Activated CD8-positive, alpha-beta memory T cell treated with anti-CD3 and anti-CD28 coated beads for 4 hours (primary cell): ENCODE results near the gene SDK1.

Source experiments
- DNase-seq, 2 donors: peaks; one replicate each; pipeline ENCODE4 v3.0.0-alpha.2; 2020; ENCODE audit warnings: low read depth in 2 of 2

Gene SDK1

DNA sequence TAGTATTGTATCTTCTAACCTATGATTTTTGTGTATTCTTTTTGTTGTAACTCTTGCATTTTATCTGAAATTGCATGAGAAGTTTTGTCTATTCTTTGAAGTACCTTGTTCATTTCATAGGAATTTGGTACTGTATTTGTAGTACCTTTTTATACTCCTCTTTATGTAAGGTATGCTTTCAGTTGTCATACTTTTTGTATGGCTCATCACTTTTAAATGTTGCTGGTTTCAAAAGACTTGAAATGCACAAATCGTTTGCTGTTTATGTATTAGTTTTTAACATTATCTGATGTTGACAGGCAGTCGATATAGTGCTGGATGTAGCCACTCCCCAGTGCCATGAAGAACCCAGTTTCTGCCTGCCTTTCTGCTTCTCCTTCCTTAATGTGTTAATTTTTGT lies 158.1 kb downstream of the SDK1 start:
- DNase-seq, result no peak

DNA sequence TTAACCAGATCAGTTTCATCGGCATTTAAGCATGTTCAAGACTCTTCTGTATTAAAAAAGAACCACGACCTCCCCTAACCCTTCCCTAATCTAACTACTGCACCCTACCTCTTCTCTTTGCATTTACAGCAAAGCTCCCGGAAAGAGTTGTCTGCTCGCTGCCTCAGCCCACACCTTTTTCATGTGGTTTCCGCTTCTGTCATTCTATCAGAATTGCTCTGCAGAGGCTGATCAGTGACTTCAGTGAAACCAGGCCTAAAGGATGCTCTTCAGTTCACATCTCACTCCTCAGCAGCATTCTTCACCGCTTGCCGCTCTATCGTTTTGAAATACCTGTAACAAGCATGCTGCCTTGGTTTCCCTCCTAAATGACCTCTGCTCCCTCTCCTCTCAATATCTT lies 160.9 kb downstream of the SDK1 start:
- peak; percentile 21 to 59 for DNase-seq

DNA sequence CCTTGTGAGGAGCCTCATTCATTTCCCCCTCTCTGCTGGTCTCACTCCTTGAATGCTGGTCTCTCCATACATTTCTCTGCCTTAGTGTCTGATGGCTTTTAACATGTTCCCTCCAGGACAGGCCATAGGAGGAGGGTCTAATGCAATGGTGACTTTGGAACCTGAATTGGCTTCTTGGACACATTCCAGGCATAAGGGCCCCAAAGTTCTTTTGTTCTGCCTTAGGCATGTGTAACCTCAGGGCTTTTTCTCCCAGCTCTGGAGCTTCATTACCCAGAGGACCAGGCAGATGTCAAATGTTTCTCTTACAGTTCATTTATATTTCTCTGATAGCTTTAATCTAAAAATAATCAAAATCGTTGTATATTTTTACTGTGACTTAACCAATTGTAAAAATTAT lies 162.6 kb downstream of the SDK1 start:
- DNase-seq, result no peak

DNA sequence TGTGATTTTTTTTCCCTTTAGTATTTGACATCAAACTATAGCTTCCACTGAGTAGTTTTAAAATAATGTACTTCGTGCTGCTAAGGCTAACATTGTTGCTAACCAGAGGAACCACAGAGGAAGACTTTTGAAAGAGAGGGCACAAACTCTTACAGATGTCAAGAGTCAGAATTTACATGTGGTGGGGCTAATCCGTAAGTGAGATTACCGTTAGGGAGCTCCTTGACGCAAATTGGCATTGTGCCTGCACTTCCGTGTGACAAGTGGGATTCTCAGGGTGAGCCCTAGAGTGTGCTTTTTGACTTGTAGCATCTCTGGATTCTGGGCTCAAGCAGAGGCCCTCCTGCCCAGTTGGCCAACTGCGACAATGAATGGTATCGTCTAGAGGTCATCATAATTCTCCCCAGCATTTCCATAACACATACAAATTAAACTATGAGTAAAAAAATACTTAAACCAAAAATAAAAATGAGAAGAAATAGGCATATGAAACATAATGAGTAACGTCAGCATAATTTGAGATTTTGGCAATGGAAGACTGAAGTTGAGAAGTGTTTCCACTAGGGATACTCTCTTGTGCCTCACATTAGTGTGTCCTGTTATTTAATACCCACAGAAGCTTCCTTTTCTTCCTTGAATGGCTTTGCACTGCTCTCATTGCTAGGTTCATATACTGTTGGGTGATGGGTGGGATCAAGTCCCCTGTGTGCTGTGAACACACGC lies 164.0 kb downstream of the SDK1 start:
- no peak for DNase-seq

DNA sequence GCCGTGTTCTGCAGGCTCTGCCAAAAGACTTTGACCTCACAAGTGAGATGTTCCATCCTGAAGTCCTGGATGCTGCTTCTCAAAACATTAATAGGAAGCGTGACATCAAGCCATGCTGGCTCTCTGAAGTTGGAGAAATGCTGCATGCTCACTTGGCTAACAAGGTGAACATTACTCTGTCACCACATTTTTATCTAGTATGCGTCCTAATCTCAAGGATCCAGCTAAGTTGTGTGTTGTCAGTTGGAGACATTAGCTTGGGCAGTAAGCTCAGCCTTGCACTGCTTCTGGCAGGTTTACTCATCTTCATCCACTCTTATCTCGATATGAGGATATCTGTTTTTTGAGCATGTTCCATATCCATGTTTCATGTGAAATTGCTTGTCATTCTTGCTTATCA lies 165.2 kb downstream of the SDK1 start:
- no peak for DNase-seq

DNA sequence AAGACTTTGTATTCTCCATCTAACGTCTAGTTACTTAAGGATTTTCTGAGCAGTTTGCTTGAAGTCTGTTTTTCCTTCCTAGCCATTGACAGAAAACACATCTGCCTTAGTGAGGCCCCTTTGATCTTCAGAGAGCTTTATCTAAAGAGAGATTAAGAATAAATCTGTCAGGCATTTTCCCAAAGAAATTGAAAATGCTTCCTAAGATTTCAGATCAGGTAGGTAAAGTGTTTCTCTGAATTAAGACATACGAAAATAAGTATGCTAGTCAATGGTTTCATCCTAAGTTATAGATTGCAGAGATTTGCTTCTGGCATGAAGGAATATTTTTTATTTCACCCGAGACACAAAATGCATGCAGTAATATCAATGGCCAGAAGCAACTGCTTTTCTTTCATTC lies 168.6 kb downstream of the SDK1 start:
- no peak for DNase-seq

DNA sequence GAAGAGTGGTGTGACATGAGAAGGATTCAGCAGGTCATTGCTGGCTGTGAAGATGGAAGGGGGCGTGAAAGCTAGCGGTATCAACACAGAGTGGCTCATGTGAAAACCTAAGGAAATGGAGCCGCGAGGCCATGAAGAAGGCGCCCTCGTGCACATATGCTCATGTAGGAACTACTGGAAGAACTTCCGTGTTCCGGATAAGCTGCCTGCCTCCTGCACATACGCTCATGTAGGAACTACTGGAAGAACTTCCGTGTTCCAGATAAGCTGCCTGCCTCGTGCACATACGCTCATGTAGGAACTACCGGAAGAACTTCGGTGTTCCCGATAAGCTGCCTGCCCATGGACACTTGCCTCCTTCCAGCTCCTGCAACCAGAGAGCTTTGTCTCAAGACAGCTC lies 179.1 kb downstream of the SDK1 start:
- DNase-seq, result no peak

DNA sequence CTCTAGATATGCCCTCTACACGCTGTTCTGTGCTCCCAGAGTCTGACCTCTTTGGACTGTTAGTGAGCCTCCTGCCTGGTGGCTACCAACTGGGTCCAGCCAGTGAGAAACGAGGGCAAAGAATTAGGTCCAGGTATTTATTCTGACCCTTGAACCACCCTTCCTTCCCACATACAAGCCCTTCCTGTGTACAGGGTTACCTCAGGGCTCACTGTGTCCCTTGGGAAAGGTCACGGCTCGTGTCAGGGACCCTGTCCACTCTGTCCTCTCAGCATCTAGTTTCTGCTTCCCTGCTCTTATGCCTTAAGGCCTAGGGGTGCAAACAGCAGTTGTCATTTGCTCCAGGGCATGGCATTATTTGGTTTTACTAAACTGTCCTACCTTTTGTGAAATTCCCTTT lies 180.4 kb downstream of the SDK1 start:
- DNase-seq, result no peak

DNA sequence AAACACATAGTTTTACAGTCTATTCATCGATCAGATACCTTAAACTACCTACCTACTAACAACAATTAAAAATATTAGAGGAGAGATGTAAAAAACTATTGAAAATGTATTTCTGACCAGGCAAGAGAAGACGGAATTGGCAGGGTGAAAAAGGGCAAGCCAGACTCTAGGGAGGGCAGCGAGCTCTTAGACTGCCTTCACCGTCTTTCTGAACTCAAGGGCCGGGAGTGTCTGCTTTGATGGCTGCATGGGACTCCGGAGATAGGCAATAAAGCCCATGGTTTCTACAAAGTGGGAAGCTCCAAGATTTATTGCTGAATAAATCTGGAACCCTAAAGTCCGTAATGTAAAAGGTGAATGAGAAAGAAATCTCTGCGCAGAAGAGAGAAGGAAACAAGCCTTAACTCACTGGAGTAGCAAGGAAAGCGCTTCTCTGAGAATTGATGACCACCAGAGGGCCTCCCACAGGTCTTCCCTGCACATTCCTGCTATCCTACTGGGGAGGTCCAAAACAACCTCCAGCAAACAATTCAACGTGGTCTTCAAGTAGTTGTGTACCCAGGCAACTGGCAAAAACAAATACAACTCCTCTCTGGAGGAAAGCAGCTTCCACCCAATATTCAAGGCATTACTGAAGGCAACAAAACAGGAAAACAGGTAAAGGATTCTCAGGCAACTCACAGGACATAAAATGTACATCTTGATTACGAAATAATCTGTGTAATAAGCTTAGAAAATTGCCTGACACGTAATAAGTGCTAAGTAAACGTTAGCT lies 181.3 kb downstream of the SDK1 start:
- no peak for DNase-seq

DNA sequence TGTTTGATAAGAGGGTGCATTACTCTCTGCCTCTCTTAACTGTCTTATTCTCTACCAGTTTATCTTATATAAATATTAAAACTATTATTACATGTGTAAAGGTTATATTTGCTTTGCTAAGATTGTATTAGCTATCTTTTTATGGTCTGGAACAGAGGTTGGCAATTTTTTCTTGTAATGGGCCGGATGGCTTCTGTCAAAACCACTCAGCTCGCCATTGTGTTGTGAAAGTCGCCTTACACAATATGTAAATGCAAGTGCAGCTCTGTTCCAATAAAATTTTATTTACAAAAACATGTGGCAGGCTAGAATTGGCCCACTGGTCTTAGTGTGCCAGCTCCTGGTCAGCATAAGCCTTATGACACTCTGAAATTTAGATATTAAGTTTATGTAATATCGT lies 185.8 kb downstream of the SDK1 start:
- no peak for DNase-seq

DNA sequence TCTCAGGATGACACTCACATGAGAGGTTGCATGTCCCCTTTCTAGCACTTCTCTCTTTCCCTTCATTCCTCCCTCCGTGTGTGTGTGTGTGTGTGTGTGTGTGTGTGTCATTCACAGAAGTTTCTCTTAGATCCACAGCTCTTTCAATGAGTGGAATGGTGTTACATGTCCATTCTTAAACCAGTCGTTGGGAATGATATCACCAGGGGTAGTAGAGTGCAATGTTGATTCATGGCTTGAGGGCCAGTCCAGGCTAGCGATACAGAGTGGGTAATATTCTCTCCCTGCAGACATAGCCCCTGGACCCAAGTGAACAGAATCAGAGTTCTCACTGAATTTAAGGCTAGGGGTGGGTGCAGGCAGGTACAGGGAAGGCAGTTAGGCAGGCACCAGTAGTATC lies 187.8 kb downstream of the SDK1 start:
- no peak for DNase-seq

DNA sequence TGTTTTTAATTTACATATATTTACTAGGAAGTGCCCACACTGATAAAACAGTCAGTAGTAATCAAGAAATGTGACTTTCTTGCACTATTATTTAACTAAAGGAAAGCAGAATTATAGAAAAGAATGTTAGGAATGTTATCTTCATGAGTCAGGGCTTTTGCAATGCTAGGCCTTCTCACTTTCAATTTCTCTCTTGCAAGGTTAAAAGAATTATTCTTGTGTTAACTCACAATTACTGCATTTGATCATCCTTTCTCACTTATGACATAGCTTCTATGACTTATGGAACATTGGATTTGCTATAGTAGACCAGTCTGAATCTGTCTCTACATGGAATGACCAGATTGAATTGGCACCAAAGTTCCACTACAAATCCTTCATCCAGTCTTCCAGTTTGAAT lies 192.4 kb downstream of the SDK1 start:
- DNase-seq, result no peak

DNA sequence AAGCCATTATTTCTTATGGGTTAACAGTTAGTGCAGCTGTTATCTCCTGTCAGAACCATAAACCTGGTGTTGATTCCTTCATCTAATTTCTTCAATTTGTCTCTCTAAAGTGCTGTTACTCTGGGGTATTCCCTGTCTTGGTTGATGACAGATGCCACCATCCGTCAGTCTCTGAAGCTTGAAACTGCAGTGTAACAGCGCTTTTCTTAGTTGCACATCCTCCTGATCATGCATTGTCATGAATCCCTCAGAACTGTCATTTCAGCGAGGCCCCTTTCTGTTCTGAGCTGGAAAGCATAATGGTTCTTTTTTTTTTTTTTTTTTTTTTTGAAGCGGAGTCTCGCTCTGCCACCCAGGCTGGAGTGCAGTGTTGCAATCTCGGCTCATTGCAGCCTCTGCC lies 193.9 kb downstream of the SDK1 start:
- DNase-seq, result no peak

DNA sequence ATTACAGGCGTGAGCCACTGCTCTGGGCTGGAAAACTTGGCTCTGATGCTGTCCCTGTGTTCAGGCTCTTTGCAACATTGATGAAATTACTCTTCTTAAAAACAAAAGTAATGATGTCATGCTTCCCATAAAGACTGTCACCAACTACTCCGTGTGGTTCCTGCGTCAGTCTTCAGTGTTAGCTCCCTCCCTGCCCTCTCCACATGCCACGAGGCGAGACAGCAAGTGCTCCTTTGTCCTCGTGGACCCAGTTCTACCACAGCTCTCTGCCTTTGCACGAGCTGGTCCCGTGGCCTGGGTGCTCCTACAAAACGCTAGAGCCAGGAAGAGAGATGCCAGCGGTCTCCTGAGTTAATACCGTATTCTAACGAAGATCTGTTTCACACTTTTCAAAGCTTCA lies 194.5 kb downstream of the SDK1 start:
- DNase-seq, result no peak

DNA sequence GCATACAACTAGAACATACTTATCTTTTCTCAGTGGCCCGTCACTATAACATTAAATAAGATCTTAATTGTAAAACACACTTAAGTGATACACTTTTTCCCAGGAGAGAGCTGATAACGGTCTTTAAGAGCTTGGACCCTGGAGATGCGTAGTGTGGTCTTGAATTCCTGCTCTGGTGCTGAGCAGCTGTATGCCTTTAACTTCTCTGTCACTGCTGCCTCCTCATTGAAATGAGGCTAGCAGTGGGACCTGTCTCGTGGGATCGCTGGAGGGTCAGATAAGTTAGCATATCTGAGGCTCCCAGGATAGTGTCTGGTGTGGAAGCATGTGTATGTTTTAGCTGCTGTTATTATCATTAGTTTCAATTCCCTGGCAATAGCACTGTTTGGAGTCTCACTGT lies 194.9 kb downstream of the SDK1 start:
- no peak for DNase-seq

DNA sequence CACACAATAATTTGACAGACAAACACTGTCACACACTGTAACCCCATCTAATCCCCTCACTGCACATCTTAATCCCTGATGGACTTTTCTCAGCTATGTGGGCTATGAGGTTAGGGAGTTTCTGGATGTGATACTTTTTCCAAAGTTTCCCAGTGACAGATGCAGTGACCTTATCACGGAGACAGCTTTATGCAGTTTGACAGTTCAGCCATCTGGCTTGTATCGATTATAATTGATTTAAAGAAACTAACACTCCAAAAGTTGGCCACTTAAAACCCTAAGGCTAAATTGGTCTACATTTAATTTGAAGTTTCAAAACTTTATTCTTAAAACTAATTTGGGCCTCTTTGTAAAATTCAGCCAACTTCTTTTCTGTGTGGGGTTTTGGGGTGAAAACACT lies 196.7 kb downstream of the SDK1 start:
- no peak for DNase-seq

DNA sequence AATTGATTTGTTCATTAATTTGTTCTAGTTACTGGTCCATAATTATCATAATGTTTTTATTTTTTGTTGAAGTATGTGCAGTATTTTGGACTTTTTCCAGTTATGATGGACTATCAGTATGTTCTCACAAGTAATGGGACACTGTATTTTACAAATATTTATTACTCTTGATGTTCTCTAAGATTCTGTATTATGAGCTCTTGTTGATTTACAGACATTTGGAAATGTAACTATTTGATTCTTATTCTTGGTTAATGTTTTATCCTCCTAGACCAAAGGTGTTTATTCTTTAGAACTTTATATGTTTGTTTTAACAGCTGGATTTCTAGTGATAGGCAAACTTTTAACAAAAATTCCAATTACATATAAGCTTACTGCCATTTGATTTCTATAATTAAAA lies 200.6 kb downstream of the SDK1 start:
- no peak for DNase-seq

DNA sequence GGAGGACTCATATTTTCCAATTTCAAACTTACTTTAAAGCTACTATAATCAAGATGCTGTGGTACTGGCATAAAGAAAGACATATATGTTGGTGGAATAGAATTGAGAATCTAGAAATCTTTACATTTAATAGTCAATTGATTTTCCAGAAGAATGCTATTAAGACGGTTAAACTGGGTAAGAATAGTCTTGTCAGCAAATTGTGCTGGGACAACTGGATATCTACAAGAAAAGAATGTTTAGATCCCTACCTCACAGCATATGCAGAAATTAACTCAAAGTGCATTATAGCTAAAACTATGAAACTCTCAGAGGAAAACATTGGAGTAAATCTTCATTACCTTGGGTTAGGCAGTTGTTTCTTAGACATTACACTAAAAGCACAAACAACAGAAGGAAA lies 203.3 kb downstream of the SDK1 start:
- no peak for DNase-seq

DNA sequence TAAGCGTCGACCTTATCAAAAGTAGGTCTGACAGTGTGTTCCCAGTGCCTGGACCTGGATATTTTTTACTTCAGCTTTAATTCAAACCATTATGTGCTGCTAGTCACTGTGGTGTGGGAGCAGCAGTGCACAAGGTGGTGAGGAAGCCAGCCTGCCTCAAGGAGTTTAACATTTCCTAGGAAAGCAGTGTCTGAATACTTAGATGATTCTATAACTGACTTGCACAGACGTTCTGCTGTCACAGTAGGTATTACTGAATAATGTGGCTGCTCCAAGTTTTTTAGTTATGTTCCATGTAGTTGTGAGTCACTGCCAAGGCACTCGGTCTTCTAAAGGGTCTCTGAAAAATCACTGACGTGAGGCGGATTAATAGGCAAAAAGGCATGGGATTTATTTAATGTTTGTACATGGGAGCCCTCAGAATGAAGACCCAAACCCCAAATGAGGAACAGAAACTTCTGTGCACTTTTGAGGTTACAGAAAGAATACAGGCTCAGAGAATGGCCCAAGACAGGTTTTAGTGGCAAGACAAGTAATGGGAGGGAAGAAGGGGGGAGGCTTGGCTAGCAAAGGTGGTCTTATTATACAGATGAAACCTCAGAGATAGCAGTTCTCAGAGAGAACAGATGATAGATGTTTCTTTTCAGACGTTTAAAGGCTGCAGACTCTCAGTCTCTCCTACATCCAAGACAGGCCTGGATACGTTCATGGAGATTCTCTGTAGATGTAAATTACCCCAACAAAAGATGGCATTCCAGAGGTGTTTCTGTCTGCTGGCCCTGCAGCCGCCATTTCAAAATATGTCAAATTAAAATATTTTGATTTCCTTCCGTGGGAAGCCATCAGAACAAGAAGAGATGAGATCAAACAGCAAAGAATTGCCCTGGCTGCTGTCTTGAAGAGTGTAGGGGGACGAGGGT lies 209.3 kb downstream of the SDK1 start:
- DNase-seq, result no peak

DNA sequence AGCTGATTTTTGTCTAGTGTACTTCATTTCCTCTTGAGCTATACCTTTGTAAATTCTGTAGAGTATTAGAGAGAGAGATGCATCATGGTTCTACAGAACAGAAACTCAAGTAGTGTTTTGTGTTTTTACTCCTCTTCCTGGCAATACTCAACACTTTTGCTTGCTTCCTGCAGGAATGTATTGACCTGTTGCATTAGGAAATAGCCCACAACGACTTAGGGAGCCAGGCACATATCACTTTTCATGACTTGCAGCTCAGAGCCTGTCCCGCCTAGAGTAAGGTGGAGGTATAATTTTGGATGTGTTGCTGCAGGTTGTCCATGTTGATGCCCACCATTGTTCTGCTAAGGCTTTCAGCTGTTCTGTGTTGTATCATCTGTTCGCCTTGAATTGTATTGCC lies 216.3 kb downstream of the SDK1 start:
- no peak for DNase-seq

DNA sequence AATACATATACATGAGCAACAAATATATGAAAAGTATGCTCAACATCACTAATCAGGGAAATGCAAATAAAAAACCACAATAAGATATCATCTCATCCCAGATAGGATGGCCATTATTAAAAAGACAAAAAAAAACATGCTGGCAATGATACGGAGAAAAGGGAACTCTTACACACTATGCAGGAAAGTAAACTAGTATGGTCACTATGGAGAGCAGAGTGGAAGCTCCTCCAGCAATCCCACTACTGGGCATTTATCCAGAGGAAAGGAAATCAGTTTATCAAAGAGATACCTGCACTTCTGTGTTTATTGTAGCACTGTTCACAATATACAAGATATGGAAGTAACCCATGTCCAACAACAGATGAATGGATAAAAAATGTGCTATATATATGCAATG lies 217.5 kb downstream of the SDK1 start:
- DNase-seq, result no peak

DNA sequence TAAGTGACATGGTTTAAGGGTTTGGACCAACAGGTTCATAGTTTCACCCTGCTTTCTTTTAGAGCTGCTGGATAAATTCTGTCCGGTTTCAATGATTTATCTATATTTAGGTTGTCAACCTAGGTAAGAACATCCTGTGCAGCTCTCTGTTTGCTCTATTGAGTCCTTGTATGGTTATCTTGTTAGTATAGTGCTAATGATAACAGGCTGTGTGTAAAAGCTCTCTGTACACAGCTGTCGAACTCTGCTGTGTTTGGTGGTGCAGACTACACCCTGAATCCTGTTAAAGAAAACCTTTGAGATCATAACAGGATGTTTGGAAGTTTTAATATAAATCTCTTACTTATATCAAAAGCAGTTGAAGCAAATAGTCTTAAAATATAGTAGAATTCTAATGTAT lies 219.2 kb downstream of the SDK1 start:
- DNase-seq, result no peak
